Activated naive CD8-positive, alpha-beta T cell treated with anti-CD3 and anti-CD28 coated beads, Interleukin-2, amount 10 ng/mL, durations not matched to agents 7 days and 5 days (primary cell): ENCODE data around the gene CHD2. TPM values are rescaled to one million over a fixed set of nuclear protein-coding genes. Genes with fewer than 3 reads are reported as not detected.

Experiments
- ATAC-seq: fragments of 150-1000 bp; cut with Tn5 transposase; one replicate; pipeline ENCODE4 v1.10.0; 2021; ENCODE audit warnings: low read depth, moderate library complexity
- POLR2A ChIA-PET: fragments of 350-600 bp; sonication (Branson Sonifier 250); formaldehyde crosslinking; loops from one replicate; lab custom pipeline; 2021; ENCODE audit warnings: antibody characterized with exemption; lab: Charles Lee
- DNase-seq: peaks from one replicate; pipeline ENCODE4 v3.0.0; 2021
- H3K27ac Mint-ChIP-seq: one replicate; pipeline ENCODE4 v1.8.0; 2022; ENCODE audit warnings: mild to moderate bottlenecking, mixed read lengths
- H3K27me3 Mint-ChIP-seq: one replicate; pipeline ENCODE4 v1.8.0; 2022; ENCODE audit warnings: mild to moderate bottlenecking, moderate library complexity, mixed read lengths
- H3K36me3 Mint-ChIP-seq: one replicate; pipeline ENCODE4 v1.8.0; 2021; ENCODE audit warnings: mild to moderate bottlenecking, mixed read lengths
- H3K4me1 Mint-ChIP-seq: one replicate; pipeline ENCODE4 v1.8.0; 2021; ENCODE audit warnings: mixed read lengths
- H3K4me3 Mint-ChIP-seq: one replicate; pipeline ENCODE4 v1.8.0; 2022; ENCODE audit warnings: mild to moderate bottlenecking, moderate library complexity, mixed read lengths
- H3K9me3 Mint-ChIP-seq: one replicate; pipeline ENCODE4 v1.8.0; 2021; ENCODE audit warnings: mixed read lengths
- total RNA-seq, 2 experiments: library from RNA; stranded (reverse); gene quantifications; one replicate each; pipeline ENCODE4 v1.2.3, GENCODE V29; 2021

The CHD2 gene
- total RNA-seq, 2 experiments from 2014 or later: 218 to 236 TPM

DNA sequence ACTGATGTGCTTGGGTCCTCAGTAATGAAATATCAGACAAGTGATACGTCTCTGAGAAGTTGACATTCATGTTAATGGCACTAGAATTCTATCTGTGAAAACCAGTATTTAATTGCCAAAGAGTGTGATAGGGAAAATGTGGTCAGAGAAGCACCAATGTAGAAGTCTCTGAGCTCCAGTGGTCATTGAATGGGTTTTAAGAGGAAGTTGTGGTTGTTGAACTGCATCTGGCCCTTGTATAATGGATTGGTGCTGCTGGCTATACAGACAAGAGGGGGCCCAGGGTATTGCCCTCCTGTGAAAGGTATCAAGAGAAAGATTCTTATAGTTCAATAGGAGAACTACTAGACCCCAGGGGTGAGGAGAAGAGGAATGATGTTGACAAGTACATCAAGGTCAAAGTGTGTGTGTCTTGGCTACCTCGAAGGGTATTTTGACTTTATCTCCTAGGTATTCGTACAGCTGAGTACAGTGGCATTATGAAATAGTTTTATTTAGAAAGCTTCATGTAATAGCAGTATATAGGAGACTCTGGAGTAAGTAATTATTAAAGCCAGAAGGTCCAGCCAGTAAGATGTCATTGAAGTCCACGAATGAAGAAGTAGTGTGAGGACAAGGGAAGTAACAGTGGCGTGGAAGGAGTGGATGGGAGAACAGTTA, 47.1 kb downstream of the CHD2 start:
- H3K27ac Mint-ChIP-seq: no peak overlapping the region
- H3K36me3 Mint-ChIP-seq: peaks cover 88% of the 10 kb centered on the region
- no peaks in the 10 kb centered on the region for H3K27me3 Mint-ChIP-seq
- POLR2A ChIA-PET: no interaction called here
- H3K4me3 Mint-ChIP-seq: no peak overlapping the region
- DNase-seq (no peak), ATAC-seq (no peak)
- H3K4me1 Mint-ChIP-seq: peaks cover 7% of the 10 kb centered on the region
- H3K9me3 Mint-ChIP-seq: peaks cover 36% of the 10 kb centered on the region

DNA sequence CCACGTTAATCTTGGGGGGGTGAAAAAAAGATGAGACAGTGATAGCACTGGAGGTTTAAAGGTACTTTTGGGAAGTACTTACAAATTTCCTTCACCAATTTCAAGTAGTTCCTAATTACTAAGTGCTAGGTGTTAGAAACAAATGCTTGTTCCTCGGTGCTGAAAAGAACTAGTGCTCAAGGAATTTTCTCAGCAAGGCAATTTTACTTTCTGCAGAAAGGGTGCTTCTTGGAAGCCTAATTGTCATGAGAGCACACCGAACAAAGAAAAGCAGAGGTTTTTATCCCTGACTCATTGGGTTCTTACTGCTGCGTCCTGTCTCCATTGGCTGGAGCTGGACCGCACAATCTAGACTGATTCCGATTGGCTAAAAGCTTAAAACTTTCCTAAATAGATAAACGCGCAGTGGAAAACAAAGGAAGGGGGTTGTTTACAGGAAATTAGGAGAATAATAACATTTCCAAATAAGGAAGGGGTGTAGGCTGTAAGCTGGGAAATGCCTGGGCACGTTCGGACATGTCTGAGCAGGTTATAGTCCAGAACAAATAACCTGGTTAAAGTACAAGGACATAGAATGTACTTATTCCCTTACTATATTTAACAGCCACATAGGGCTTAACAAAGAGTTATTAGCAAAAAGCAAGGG, 49.6 kb downstream of the CHD2 start:
- no peak for DNase-seq
- ATAC-seq: no peak
- H3K27ac Mint-ChIP-seq: no peak overlapping the region
- H3K4me1 Mint-ChIP-seq: peaks cover 6% of the 10 kb centered on the region
- no peak overlapping the region for H3K4me3 Mint-ChIP-seq
- H3K36me3 Mint-ChIP-seq: peaks cover 73% of the 10 kb centered on the region
- H3K27me3 Mint-ChIP-seq: no peaks in the 10 kb centered on the region
- POLR2A ChIA-PET: no interaction called here
- peaks cover 28% of the 10 kb centered on the region for H3K9me3 Mint-ChIP-seq

DNA sequence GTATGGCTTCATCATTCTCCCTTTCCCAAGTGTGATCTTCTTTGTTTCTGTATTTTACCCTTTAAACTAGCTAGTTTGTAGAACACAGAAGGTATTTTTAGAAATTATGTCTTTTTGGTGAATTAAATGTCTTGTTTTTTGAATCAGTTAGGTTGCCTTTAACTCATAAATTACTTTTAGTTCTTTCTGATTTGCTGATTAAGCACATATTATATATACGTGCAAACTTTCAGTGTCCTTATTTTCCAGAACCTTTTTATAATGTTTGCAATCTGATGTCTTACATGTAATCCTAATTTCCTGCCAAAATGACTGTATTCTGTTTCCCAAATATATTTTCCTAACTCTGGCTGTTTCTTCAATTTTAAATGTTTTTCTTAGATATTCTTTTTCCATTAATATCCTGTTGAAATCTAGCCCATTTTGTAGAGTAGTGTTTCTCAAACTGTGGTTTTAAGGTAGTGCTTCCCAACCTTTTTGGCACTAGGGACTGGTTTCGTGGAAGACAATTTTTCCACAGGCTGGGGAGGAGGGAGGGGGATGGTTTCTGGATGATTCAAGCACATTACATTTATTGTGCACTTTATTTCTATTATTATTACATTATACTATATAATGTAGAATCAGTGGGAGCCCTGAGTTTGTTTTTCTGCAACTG, 51.8 kb downstream of the CHD2 start:
- no peak overlapping the region for H3K27ac Mint-ChIP-seq
- DNase-seq (no peak), ATAC-seq (no peak)
- peaks cover 5% of the 10 kb centered on the region for H3K4me1 Mint-ChIP-seq
- peaks cover 24% of the 10 kb centered on the region for H3K9me3 Mint-ChIP-seq
- H3K4me3 Mint-ChIP-seq: no peak overlapping the region
- POLR2A ChIA-PET: no interaction called here
- no peaks in the 10 kb centered on the region for H3K27me3 Mint-ChIP-seq
- H3K36me3 Mint-ChIP-seq: peaks cover 81% of the 10 kb centered on the region

DNA sequence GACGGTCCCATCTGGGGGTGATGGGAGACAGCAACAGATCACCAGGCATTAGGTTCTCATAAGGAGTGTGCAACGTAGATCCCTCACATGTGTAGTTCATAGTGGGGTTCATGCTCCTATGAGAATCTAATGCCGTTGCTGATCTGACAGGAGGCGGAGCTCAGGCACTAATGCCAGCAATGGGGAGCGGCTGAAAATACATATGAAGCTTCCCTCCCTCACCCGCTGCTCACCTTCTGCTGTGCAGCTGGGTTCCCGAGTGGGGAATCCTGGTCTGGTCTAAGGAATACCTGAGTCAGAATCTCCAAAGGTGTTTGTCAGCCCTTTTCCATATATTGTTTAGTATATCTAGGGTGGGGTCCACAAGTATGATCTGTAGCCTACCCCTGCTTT, 52.3 kb downstream of the CHD2 start:
- Mint-ChIP-seq H3K27ac (no peak overlapping the region), H3K36me3 (peaks cover 81% of the 10 kb centered on the region), H3K9me3 (peaks cover 20% of the 10 kb centered on the region), H3K4me1 (peaks cover 6% of the 10 kb centered on the region), H3K4me3 (no peak overlapping the region), H3K27me3 (no peaks in the 10 kb centered on the region)
- POLR2A ChIA-PET: no interaction called here
- DNase-seq (no peak), ATAC-seq (no peak)

DNA sequence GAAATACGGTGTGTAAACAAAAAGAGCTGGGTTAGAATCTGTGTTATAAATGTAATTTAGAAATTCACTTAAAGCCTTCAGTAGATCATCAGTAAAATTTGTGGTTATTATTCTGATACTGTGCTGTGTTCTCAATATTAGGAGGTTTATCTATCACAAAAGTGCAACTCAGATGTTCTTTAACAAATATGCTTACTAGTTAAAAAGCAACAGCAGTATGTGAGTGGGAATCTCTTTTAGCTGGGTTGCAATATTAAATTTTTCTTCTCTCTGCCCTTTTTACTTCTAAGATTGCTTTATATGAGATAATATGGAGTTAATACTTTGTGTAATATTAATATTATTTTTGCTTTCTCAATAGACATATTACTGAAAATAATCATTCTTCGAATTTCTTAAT, 53.4 kb downstream of the CHD2 start:
- DNase-seq (no peak), ATAC-seq (no peak)
- POLR2A ChIA-PET: interaction anchor here (1.2 kb wide), 2 partner anchors 17 to 145 kb away, joined by 3 to 4 read pairs; no protein-coding TSS in a partner anchor
- Mint-ChIP-seq H3K27ac (no peak overlapping the region), H3K4me3 (no peak overlapping the region), H3K36me3 (peaks cover 78% of the 10 kb centered on the region), H3K9me3 (peaks cover 15% of the 10 kb centered on the region), H3K4me1 (peaks cover 14% of the 10 kb centered on the region), H3K27me3 (no peaks in the 10 kb centered on the region)

DNA sequence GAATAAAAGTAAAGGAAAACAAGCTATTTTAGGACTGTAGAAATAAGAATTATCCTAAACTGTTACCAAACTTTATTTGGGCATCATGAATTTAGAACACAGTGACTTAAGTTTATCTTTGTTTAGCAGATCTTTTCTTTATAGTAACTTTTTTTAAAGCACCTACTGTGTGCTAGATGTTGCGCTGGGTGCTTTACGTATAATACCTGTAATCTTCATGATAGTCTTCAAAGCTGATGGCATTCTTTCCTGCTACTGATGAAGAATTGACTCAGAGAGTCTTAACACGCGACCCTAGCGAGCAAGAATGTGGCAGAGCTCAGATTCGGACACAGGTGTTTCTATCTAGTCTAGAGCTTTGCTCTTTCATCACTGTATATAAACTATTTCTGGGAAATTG, 53.9 kb downstream of the CHD2 start:
- DNase-seq: no peak
- Mint-ChIP-seq H3K4me1 (peaks cover 17% of the 10 kb centered on the region), H3K27me3 (no peaks in the 10 kb centered on the region), H3K36me3 (peaks cover 78% of the 10 kb centered on the region), H3K27ac (no peak overlapping the region), H3K9me3 (peaks cover 11% of the 10 kb centered on the region), H3K4me3 (no peak overlapping the region)
- no peak for ATAC-seq
- POLR2A ChIA-PET: interaction anchor here (1.2 kb wide), 2 partner anchors 17 to 145 kb away, joined by 3 to 4 read pairs; no protein-coding TSS in a partner anchor

DNA sequence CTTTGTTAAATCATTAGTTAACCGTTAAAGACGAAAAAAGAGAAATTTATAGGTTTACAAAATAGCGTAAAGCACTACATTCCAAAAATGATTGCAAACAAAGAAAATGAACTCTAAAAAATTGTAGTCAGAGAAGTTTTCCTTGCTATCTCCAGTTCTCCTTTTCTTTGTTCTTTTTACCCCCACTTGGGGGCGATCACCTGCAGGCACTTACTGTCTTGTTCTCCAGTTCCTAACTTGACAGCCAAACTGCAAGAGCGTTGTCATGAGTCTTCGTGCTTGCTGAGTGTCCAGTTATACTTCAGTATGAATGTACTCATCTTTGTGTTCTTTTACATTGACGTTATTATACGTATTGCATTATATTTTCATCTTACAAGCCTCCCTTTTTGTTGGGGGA, 54.5 kb downstream of the CHD2 start:
- Mint-ChIP-seq H3K36me3 (peaks cover 78% of the 10 kb centered on the region), H3K27me3 (no peaks in the 10 kb centered on the region), H3K27ac (no peak overlapping the region), H3K4me1 (peaks cover 19% of the 10 kb centered on the region), H3K9me3 (peaks cover 6% of the 10 kb centered on the region), H3K4me3 (no peak overlapping the region)
- DNase-seq: no peak
- POLR2A ChIA-PET: no interaction called here
- no peak for ATAC-seq

DNA sequence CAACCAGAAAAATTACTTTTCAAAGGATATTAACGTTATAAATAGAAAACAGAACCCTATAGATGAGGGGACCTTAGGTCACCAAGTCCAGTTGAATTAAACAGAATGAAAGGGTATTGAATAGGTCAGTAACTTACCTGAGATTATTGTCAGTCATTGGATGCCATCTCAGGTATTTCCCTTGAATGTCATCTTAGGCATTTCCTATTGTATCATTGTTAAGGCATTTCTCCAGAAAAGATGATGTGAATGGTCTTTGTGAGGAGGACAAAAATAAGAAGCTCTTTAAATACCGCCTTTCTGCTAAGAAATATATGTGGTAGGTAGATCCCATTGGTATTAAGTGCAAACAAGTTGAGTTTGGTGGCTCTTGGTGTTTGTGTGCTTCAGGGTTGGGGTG, 55.6 kb downstream of the CHD2 start:
- H3K36me3 Mint-ChIP-seq: peaks cover 74% of the 10 kb centered on the region
- no peaks in the 10 kb centered on the region for H3K27me3 Mint-ChIP-seq
- no peak overlapping the region for H3K27ac Mint-ChIP-seq
- H3K4me3 Mint-ChIP-seq: no peak overlapping the region
- H3K9me3 Mint-ChIP-seq: peaks cover 1% of the 10 kb centered on the region
- H3K4me1 Mint-ChIP-seq: peaks cover 23% of the 10 kb centered on the region
- DNase-seq (no peak), ATAC-seq (no peak)
- POLR2A ChIA-PET: no interaction called here

DNA sequence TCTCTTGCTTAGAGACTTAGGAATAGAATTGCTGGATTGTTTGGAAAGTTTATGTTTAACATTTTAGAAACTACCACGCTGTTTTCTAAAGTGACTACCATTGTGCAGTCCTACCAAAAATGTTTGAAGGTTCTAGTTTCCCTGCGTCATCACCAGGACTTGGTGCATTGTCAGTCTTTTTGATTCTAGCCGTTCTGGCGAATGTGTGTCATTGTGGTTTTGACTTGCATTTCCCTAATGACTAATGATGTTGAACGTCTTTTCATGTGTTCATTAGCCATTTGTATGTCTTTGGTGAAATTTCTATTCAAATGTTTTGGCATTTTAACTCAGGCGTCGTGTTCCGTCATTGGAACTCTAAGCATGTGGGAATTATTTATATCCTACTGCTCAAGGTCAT, 58.0 kb downstream of the CHD2 start:
- H3K4me3 Mint-ChIP-seq: peak overlapping the region; percentile 5
- POLR2A ChIA-PET: no interaction called here
- DNase-seq: no peak
- peak overlapping the region; percentile 42 for H3K27ac Mint-ChIP-seq
- H3K4me1 Mint-ChIP-seq: peaks cover 23% of the 10 kb centered on the region
- peaks cover 1% of the 10 kb centered on the region for H3K9me3 Mint-ChIP-seq
- peak; percentile 39 for ATAC-seq
- peaks cover 81% of the 10 kb centered on the region for H3K36me3 Mint-ChIP-seq
- no peaks in the 10 kb centered on the region for H3K27me3 Mint-ChIP-seq

DNA sequence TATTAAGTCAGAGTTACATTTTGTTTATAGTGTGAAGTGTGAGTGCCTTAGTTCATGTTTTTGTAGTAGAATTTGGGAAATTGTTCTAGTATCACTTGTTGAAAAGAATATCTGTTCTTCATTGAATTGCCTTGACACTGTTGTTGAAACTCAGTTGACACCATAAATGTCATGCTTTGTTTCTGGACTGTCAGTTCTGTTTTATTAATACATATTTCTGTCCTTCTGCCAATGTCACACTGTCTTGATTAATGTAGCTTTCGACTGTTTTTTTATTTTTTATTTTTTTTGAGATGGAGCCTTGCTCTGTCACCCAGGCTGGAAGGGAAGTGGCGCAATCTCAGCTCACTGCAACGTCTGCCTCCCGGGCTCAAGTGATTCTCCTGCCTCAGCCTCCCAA, 59.1 kb downstream of the CHD2 start:
- H3K27ac Mint-ChIP-seq: no peak overlapping the region
- H3K9me3 Mint-ChIP-seq: peaks cover 1% of the 10 kb centered on the region
- peaks cover 86% of the 10 kb centered on the region for H3K36me3 Mint-ChIP-seq
- DNase-seq (no peak), ATAC-seq (no peak)
- POLR2A ChIA-PET: no interaction called here
- H3K4me1 Mint-ChIP-seq: peaks cover 26% of the 10 kb centered on the region
- no peaks in the 10 kb centered on the region for H3K27me3 Mint-ChIP-seq
- no peak overlapping the region for H3K4me3 Mint-ChIP-seq

DNA sequence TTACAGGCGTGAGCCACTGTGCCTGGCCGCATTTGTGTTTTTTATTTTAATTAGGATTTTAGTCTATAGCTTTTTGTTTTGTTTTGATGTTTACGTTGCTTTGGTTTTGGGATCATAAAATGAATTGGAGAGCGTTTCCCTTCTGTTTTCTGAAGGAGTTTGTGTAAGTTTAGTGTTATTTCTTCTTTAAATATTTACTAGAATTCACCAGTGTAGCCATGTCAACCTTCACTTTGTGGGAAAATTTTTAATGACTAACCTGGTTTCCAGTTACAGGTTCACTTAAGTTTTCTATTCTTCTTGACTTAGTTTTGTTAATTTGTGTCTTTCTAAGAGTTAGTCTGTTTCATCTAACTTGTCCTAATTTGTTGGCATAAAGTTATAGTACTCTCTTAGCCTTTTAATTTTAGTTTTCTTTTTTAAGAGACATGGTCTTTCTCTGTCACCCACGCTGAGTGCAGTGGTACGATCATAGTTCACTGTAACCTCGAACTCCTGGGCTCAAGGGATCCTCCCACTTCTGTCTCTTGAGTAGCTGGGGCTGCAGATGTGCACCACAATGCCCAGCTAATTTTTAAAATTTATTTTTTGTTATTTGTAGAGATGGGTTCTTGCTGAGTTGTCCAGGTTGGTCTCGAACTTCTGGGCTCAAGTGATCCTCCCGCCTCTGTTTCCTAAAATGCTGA, 61.0 kb downstream of the CHD2 start:
- H3K27ac Mint-ChIP-seq: no peak overlapping the region
- peaks cover 25% of the 10 kb centered on the region for H3K4me1 Mint-ChIP-seq
- no peak for DNase-seq
- H3K9me3 Mint-ChIP-seq: no peaks in the 10 kb centered on the region
- no peak overlapping the region for H3K4me3 Mint-ChIP-seq
- no peak for ATAC-seq
- H3K36me3 Mint-ChIP-seq: peaks cover 80% of the 10 kb centered on the region
- POLR2A ChIA-PET: interaction anchor here (0.6 kb wide), 1 partner anchor 164 kb away, joined by 3 read pairs; no protein-coding TSS in a partner anchor
- H3K27me3 Mint-ChIP-seq: no peaks in the 10 kb centered on the region

DNA sequence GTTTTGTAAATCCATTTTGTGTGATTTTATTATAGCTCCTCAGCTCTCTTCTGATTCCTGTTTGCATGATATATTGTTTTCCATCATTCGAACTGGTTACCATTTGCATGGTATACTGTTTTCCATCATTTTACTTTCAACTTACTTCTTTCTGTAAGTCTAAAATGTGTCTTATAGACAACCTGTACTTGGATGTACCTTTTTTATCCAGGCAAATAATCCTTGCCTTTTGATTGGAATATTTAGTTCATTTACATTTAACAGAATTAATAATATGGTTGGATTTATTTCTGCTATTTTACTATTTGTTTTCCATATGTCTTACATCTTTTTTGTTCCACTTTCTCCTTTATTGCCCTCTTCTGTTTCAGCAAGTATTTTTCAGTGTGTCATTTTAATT, 62.8 kb downstream of the CHD2 start:
- ATAC-seq (no peak), DNase-seq (no peak)
- POLR2A ChIA-PET: interaction anchor here (0.6 kb wide), 1 partner anchor 21 kb away, joined by 3 read pairs; no protein-coding TSS in a partner anchor
- peaks cover 76% of the 10 kb centered on the region for H3K36me3 Mint-ChIP-seq
- no peak overlapping the region for H3K27ac Mint-ChIP-seq
- H3K4me1 Mint-ChIP-seq: peaks cover 20% of the 10 kb centered on the region
- H3K27me3 Mint-ChIP-seq: no peaks in the 10 kb centered on the region
- H3K4me3 Mint-ChIP-seq: no peak overlapping the region
- no peaks in the 10 kb centered on the region for H3K9me3 Mint-ChIP-seq

DNA sequence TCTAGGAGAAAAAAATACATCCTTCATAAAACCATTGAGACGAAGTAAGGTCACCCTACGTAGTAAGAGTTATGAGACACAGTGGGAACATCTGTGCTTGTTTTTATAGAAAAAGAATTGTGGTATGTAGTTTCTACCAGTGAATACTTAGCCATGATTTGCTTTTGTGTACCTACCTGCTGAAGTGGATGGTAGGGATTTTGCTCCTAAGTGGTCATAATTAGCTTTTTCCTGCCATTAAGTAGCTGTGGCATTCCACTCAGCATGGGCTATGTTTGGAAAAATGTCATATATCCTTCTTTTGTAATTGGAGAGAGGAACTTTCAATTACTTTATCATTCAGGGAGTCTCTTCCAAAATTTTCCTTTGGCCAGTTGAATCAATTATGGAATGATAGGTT, 63.7 kb downstream of the CHD2 start:
- DNase-seq: no peak
- Mint-ChIP-seq H3K9me3 (no peaks in the 10 kb centered on the region), H3K4me1 (peaks cover 15% of the 10 kb centered on the region), H3K4me3 (no peak overlapping the region), H3K27me3 (no peaks in the 10 kb centered on the region), H3K36me3 (peaks cover 76% of the 10 kb centered on the region), H3K27ac (no peak overlapping the region)
- ATAC-seq: no peak
- POLR2A ChIA-PET: no interaction called here
